SK-N-MC (cell line): ENCODE results near the gene MLN.

Source experiments
- DNase-seq: peaks from one replicate; pipeline ENCODE4 v3.0.0-alpha.2; 2011; ENCODE audit warnings: low read depth, low spot score
- H3K27ac ChIP-seq: fragments of 200-600 bp; sonication (generic); 2 replicates; pipeline ENCODE4 v1.5.1; 2016; ENCODE audit warnings: mixed run types
- H3K36me3 ChIP-seq: fragments of 200-600 bp; sonication (generic); 2 replicates; pipeline ENCODE4 v1.6.1; 2017; ENCODE audit warnings: antibody characterized with exemption, low read length, mixed read lengths; ENCODE audit not compliant: insufficient read depth
- H3K4me3 ChIP-seq: fragments of 200-600 bp; sonication (generic); 2 replicates; pipeline ENCODE4 v1.5.1; 2016
- H3K9ac ChIP-seq: fragments of 200-600 bp; sonication (generic); 2 replicates; pipeline ENCODE4 v1.8.0; 2017; ENCODE audit warnings: mixed run types, mixed read lengths; ENCODE audit not compliant: insufficient read length
- H3K9me3 ChIP-seq: fragments of 200-600 bp; sonication (generic); 2 replicates; pipeline ENCODE4 v1.6.1; 2017; ENCODE audit warnings: low read depth, mild to moderate bottlenecking, antibody characterized with exemption, low read length, moderate library complexity, mixed read lengths
- EZH2 ChIP-seq: fragments of 200-600 bp; sonication (generic); IDR thresholded peaks from one replicate; pipeline ENCODE4 v1.6.1; 2017; ENCODE audit warnings: antibody characterized with exemption
- FOXP2 ChIP-seq: optimal IDR thresholded peaks from 2 replicates; pipeline ENCODE3; 2011; ENCODE audit warnings: mild to moderate bottlenecking, moderate library complexity; ENCODE audit not compliant: insufficient read depth; ENCODE audit errors: extremely low read length, control extremely low read depth
- POLR2AphosphoS5 ChIP-seq: IDR thresholded peaks from 2 replicates; pipeline ENCODE4 v1.6.1; 2012; ENCODE audit warnings: mild to moderate bottlenecking, low read depth, low read length, borderline replicate concordance

Gene MLN

DNA sequence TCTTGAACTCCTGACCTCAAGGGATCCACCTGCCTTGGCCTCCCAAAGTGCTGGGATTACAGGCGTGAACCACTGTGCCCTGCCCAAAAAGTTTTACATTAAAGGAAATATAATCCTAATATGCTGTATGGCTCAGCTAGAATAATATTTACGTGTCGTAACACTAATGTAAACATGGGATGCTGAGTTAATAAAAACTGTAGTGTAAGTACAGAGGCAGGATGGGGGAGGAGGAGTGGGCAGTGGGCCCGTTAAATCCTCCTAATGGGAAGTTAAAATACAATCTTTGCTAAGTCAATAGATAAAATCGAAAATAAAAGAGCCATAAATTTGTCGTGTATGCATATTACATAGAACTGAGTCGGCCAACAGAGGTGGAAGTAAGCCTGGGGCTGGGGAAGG, 45.0 kb downstream of the MLN start:
- Histone ChIP-seq H3K36me3 (no peaks in the 10 kb centered on the region), H3K4me3 (no peak overlapping the region), H3K9me3 (no peaks in the 10 kb centered on the region), H3K9ac (no peak overlapping the region), H3K27ac (no peak overlapping the region)
- no peak for DNase-seq
- no peak for TF ChIP-seq POLR2AphosphoS5
- TF ChIP-seq EZH2 = no peak
- no peak for TF ChIP-seq FOXP2

GRCh38 chr6:33757906-33758305, 45.9 kb downstream of the MLN start:
- Histone ChIP-seq H3K27ac (no peak overlapping the region), H3K9ac (no peak overlapping the region), H3K9me3 (no peaks in the 10 kb centered on the region), H3K36me3 (no peaks in the 10 kb centered on the region), H3K4me3 (no peak overlapping the region)
- DNase-seq = no peak
- no peak for TF ChIP-seq POLR2AphosphoS5
- no peak for TF ChIP-seq EZH2
- no peak for TF ChIP-seq FOXP2

- H3K36me3 ChIP-seq = no peaks in the 10 kb centered on the region
- no peak overlapping the region for H3K27ac ChIP-seq
- no peaks in the 10 kb centered on the region for H3K9me3 ChIP-seq
- no peak for DNase-seq
- TF ChIP-seq EZH2 (no peak), POLR2AphosphoS5 (no peak), FOXP2 (no peak)
- H3K9ac ChIP-seq = no peak overlapping the region
- no peak overlapping the region for H3K4me3 ChIP-seq
Observed at GRCh38 chr6:33757113-33757512, 46.7 kb downstream of the MLN start.

DNA sequence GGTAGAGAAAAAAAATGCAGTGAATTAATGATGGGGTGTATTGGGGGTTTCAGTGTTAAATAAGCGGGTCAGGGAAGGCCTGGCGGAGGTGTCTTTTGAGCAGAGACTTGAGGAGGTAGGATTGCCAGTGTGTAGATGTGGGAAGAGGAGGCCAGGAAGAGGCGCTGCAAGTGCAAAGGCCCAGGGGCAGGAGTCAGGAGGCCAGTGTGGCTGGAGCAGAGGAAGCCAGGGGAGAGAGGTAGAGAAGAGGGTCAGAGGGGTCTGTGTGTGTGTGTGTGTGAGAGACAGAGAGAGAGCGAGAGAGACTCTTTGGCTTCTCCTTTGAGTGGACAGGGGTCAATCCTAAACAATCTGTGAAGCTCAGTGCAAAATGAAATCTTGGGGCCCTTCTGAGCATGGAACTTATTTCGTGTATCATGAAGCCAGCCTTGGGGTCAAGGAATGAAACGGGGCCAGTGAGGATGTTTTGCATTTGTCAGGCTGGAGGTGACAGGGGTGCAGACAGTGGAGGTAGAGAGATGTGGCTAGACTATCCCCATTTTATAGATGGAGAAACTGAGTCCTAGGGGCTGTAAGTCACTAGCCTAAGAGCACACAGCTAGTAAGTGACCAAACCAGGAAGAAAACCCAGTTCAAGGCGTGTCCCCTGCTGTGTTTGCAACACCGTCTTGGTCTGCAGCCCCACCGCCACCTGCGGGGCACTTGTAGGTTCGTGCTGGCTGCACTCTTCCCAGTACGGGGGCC, 47.4 kb downstream of the MLN start:
- Histone ChIP-seq H3K27ac (no peak overlapping the region), H3K9ac (no peak overlapping the region), H3K9me3 (no peaks in the 10 kb centered on the region), H3K4me3 (no peak overlapping the region), H3K36me3 (no peaks in the 10 kb centered on the region)
- TF ChIP-seq FOXP2 = no peak
- no peak for TF ChIP-seq POLR2AphosphoS5
- no peak for TF ChIP-seq EZH2
- DNase-seq = no peak

DNA sequence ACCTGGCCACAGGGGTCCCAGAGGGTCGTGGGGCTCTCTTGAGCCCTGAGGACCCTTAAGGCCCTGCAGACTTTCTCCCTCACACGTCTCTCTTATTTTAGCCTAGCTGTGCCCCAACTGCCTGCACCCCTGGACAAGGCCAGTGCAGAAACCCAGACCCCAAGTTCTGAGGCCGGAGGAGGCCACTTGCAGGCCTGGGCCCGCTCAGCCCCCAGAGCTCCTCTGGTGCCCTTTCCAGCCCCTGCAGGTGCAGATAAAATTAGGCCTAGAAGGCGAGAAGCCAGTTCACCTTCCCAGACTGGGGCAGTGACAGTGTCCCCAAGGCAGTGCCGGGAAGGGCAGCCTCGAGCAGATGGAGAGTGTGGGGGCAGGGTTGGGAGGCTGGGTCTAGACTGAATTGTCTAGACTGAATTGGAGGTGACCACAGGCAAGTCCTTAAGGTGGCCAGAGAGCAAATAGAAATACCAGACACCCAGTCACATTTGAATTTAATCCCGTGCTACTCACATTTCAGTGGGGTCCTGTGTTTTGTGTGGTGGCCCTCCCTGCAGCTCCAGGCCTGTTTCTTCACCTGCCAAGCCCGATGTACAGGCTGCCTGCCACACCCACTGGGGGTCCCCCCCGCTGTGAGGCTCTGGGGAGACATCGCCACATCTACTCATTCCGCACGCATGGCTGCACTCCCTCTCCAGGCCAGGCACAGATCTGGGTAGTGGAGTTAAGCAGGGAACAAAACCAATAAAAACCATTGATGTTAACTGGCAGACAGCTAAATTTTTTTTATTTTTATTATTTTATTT, 48.5 kb downstream of the MLN start:
- H3K27ac ChIP-seq = no peak overlapping the region
- H3K9ac ChIP-seq = no peak overlapping the region
- no peaks in the 10 kb centered on the region for H3K9me3 ChIP-seq
- no peaks in the 10 kb centered on the region for H3K36me3 ChIP-seq
- no peak overlapping the region for H3K4me3 ChIP-seq
- no peak for DNase-seq
- TF ChIP-seq FOXP2 (no peak), POLR2AphosphoS5 (no peak), EZH2 (no peak)

DNA sequence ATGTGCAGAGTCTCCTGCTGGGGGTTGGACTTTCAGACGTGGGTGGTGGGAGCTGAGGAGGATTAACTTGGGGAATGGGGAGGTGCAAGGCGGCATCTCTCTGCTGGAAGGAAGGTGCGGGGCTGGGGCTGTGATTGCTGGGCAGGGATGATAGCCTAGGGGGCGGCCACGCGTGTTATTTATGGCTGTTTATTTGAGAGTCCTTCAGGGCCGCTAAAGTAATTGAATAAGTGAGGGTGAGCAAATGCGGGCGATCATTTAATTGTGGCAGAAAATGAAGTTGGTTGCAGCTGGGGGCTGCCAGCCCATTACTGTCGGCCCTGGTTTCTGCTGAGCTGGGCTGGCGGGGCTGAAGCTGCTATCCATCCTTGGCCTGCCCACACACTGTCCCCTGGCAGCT, 49.6 kb downstream of the MLN start:
- TF ChIP-seq FOXP2 (no peak), EZH2 (no peak), POLR2AphosphoS5 (no peak)
- Histone ChIP-seq H3K4me3 (no peak overlapping the region), H3K9ac (no peak overlapping the region), H3K27ac (no peak overlapping the region), H3K9me3 (no peaks in the 10 kb centered on the region), H3K36me3 (no peaks in the 10 kb centered on the region)
- DNase-seq = no peak

- Histone ChIP-seq H3K9ac (no peak overlapping the region), H3K27ac (no peak overlapping the region)
- no peak for DNase-seq
Observed at GRCh38 chr6:33752646-33753015, 51.2 kb downstream of the MLN start.

GRCh38 chr6:33751771-33752645, 51.8 kb downstream of the MLN start:
- H3K4me3 ChIP-seq = no peak overlapping the region
- H3K9ac ChIP-seq = no peak overlapping the region
- H3K9me3 ChIP-seq = no peaks in the 10 kb centered on the region
- TF ChIP-seq POLR2AphosphoS5 (no peak), EZH2 (no peak), FOXP2 (no peak)
- DNase-seq = no peak
- H3K36me3 ChIP-seq = no peaks in the 10 kb centered on the region
- H3K27ac ChIP-seq = no peak overlapping the region

More at GRCh38 chr6:33752646-33753015, 51.2 kb downstream of the MLN start:
- TF ChIP-seq EZH2 = no peak
- Histone ChIP-seq H3K4me3 (no peak overlapping the region), H3K9me3 (no peaks in the 10 kb centered on the region), H3K36me3 (no peaks in the 10 kb centered on the region)
